Amygdala (tissue), 56 donors: ENCODE results near the gene REX1BD.
"Not testable (repeated sequence)": the region's sequence is repeated elsewhere in the genome, so short reads cannot be mapped to it uniquely, and the experiment has no call there.

Experiments used
- DNase-seq, 56 donors: peaks; one replicate each; lab custom pipeline; 2025; lab: John Stamatoyannopoulos, UW

The REX1BD gene

DNA sequence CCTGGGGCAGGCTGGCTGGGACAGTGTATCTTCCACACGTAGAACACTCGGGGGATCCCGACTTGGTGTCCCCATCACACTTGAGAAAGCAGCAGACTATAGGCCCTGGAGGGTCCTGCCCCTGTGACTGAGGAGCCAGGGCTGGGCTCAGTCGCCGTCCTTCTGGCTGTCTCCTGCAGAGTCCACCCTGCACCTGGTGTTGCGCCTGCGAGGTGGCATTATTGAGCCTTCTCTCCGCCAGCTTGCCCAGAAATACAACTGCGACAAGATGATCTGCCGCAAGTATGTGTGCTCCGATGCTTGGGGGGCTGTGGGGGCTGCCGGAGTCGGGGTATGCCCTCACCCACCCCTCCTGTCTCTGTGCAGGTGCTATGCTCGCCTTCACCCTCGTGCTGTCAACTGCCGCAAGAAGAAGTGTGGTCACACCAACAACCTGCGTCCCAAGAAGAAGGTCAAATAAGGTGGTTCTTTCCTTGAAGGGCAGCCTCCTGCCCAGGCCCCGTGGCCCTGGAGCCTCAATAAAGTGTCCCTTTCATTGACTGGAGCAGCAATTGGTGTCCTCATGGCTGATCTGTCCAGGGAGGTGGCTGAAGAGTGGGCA lies 13.8 kb upstream of the REX1BD start:
- no peak for DNase-seq

DNA sequence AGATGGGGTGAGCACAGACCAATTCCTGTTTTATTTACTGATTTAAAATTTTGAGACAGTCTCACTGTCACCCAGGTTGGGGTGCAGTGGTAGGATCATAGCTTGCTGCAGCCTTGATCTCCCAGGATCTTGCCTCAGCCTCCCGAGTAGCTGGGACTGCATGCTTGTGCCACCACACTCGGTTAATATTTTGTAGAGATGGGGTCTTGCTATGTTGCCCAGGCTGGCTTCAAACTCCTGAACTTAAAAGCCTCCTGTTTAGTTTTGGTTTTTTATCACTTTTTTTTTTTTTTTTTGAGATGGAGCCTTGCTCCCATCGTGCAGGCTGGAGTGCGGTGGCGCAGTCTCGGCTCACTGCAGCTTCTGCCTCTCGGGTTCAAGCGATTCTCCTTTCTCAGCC lies 12.2 kb upstream of the REX1BD start:
- DNase-seq: no peak

DNA sequence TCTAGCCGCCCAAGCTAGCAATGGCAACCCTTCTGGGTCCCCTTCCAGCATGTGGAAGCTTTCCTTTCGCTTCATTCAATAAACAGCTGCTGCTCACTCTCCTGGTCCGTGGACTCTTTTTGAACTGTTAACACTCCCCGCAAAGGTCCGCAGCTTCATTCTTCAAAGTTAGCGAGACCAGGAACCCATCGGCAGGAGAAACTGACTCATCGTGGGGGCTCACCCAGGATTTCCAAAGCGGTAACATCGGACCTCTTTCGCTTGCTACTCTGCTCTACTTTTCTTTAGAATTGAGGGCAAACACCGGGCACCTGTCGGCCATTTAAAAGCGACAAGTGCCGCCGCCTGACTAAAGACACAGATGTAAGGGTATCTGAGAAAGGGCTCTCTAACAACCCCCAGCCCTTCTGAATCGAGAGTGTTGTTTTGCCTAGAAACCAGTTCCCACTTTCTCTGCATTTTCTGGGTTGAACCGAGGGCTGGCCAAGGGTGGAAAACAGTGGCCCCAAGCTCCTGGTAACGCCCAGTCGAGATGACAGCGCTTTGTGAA lies 11.2 kb upstream of the REX1BD start:
- DNase-seq: no peak

DNA sequence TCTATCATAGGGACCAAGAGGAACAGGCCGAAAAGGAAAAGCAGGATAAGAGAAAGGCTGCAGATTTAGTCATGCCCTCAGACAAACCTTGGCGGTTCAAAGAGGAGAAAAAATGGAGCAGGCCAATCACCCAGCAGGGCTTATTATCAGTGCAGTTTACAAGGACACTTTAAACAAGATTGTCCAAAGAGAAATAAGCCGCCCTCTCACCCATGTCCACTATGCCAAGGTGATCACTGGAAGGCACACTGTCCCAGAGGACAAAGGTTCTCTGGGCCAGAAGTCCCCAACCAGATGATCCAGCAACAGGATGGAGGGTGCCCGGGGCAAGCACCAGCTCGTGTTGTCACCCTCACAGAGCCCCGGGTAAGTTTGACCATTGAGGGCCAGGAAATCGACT lies 8.3 kb upstream of the REX1BD start:
- DNase-seq: no peak

DNA sequence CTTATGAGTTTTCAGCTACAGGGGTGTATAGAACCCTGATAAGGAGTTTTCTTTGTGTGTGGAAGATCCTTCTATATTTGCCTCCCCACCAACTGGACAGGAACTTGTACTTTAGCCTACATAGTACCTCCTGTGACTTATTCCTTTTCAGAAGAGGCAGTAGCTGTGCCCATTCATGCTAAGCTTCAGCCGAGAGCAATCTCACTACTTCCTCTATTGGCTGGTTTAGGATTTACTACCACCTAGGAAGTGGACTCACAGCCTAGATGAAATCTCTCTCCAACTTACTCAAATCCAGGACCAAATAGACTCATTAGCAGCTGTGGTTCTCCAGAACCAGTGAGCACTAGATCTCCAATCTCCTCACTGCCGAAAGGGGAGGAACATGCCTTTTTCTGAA lies 2.3 kb upstream of the REX1BD start:
- DNase-seq: peak in 1 of 56 donors; percentile 10

DNA sequence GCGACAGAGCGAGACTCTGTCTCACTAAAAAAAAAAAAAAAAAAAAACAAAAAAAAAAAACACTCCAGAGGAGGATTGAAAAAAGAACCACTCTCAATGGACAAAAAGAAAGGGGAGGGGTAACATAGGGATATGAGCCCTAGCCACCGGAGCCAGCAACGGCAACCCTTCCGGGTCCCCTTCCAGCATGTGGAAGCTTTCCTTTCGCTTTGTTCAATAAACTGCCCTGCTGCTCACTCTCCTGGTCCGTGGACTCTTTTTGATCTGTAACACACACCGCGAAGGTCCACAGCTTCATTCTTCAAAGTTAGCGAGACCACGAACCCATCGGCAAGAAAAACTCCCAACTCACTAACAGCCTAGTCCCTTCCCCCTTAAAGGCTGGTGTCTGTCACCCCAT lies 1.0 kb upstream of the REX1BD start:
- no peak for DNase-seq

DNA sequence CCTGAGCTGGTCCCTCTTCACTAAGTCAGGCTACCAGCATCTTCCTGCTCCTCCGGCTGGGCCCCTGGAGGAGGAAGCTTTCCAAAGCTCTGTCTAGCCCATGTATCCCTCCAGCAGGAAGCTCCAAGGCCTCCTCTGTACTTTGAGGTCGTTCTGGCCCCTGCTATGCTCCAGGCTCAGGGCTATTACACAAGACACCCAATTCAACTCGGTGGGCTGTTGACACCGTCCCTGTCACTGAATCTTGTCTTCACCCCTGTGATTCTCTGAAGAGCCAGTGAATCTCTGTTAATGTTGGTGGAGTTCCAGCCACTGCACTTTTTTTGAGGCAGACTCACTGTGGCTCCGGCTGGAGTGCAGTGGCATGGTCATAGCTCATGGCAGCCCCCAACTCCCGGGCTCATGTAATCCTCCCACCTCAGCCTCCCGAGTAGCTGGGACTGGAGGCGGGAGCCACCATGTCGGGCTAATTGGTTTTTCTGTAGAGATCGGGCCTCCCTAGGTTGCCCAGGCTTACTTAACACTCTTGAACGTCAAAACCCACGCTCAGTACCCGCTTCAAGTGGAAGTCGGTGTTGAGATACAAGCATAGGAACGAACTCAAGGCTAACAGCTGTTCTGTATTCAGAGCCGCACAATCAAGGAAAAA lies 512 bp upstream of the REX1BD start:
- DNase-seq: peak in 1 of 56 donors; percentile 9

DNA sequence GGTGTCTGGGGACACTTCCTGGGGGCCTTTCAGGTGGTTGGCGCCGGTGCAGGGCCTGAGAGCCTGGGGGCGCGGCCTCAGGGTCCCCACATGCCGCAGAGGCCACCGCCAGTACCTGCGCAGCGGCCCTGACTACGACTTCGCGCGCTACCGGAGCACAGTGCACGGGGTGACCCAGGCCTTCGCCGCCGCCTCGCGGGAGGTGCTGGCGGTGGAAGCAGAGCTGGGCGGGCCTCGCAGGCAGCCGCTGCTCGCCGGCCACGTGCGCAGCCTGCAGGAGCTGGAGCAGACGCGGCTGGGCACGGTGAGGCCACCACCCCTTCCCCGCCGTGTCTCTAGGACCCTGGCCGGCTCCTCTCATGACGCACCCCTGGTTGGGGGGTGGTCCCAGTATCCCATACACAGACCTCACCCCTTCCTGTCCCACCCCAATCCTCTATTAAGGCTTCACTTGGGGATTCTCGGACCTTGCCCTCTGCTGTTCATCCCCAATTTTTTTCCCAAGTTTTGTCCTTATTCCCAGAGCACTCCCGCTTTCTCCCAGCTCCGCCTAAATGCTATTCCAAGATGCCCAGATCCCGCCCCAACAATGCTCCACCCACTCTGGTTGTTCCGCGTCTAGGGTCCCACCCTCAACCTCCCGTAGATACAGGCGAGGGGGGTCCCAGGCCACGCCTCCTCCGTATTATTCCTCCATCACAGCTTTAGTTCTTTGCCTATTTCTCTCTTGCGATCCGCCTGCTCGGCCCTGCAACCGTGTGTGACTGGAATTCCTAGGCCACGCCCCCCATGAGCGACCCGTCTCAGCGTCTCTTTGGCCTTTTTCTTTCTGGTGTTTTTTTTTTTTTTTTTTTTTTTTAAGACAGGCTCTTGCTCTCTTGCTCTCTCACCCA lies 1.0 kb downstream of the REX1BD start:
- peak in 21 of 56 donors; percentile 3 to 69 (median 38) for DNase-seq

DNA sequence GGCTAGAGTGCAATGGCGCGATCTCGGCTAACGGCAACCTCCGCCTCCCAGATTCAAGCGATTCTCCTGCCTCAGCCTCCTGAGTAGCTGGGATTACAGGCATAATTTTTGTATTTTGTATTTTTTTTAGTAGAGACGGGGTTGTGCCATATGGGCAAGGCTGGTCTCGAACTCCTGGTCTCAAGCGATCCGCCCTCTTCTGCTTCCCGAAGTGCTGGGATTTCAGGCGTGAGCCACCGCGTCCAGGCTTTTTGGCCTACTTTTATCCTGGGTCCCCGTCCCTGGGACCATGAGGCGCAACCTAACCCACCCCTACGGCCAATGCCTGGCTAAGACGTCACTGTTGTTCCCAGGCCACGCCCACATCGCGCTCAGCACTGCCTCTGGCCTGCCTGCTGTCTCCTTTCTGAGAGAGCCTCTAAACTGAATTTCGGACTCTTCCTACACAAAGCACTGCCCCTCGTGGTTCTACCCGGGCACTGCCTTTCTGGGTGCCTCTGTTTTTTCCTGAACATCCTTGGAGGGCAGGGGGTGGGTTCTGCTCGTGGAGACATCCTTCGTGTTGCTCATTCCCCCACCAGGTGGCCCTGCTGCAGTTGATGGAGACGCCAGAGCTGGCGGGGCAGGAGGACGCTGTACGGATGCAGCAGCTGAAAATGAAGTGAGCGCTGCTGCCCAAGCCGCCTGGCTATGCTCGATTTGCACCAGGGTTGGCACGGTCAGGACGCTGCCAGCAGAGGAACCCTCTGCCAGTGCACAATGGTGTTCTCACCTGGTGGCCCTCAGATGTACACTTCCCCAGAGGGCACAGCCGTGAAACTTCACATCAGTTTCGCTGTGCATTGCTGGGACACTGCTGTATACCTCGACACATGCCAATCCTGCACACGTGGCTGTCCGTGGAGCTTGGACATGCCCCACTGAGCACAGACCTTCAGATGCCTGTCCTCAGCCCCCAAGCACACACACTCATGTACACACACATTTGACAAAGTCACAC lies 2.0 kb downstream of the REX1BD start:
- DNase-seq: peak in 54 of 56 donors; percentile 22 to 92 (median 70)

DNA sequence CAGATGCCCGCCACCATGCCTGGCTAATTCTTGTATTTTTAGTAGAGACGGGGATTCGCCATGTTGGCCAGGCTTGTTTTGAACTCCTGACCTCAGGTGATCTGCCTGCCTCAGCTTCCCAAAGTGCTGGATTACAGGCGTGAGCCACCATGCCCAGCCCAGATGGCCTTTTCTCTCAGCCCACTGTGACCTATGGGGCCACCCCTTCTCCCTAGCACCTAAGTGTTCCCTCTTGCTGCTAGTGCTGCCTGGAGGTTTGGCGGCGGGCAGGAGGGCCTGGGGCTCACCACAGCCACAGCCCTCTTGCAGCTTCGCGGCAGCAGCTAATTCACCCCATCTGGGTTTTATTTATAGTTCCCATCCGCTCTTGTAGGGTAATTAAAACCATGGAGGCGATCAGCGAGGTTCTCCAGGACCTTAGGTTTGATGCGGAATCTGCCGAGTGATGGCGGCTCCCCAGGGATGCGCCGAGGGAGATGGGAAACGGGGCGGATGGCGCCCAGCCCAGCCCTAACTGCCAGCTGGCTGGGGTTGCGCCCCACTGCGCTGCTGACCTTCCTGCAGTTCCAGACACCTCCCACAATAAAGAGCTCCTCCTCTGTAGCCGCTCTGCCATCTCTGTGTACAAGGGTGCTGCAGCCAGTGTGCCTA lies 3.3 kb downstream of the REX1BD start:
- DNase-seq: peak in 1 of 56 donors; percentile 18

DNA sequence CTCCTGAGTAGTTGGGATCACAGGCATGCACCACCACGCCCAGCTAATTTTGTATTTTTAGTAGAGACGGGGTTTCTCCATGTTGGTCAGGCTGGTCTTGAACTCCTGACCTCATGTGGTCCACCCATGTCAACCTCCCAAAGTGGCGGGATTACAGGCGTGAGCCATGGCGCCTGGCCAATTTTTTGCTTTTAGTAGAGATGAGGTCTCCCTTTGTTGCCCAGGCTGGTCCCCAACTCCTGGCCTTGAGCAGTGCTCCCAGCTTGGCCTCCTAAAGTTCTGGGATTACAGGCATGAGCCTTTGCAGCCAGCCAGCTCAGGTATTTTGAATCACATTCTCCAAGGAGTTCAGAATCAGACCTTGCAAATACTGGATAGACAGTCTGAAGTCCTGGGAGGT lies 4.1 kb downstream of the REX1BD start:
- not testable (repeated sequence) for DNase-seq

DNA sequence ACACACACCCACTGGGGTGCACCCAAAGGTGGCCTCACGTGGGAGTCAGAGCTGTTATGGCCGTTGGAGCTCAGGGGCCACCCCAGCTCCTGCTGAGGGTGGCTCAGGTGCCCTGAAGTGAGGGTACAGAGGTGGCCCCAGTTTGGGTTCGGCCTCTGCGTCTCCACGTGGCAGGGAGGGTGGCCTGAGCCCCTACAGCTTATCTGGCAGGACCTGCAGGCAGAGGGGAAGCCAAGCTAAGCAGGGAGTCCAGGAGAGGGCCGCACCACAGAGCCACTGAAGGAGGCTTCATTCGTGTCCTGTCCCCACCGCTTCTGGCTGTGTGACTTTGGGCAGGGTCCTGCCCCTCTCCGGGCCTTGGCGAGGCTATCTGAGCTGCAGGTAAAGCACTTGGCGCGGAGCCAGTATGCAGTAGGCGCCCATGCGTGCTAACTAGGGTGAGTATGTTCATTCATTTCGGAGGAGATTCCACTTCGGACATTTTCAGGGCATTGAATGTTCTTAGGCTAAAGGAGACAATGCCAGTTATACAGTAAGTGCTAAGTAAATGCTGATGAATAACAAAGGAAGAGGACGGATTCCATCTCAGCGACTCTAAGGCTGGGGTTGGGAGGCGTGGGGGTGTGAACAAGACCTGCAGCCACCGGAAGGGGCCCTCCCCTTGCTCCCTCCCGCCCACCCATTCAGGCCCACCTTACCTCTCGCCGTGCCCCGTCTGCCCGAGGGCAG lies 4.9 kb downstream of the REX1BD start:
- peak in 1 of 56 donors; percentile 24 for DNase-seq

DNA sequence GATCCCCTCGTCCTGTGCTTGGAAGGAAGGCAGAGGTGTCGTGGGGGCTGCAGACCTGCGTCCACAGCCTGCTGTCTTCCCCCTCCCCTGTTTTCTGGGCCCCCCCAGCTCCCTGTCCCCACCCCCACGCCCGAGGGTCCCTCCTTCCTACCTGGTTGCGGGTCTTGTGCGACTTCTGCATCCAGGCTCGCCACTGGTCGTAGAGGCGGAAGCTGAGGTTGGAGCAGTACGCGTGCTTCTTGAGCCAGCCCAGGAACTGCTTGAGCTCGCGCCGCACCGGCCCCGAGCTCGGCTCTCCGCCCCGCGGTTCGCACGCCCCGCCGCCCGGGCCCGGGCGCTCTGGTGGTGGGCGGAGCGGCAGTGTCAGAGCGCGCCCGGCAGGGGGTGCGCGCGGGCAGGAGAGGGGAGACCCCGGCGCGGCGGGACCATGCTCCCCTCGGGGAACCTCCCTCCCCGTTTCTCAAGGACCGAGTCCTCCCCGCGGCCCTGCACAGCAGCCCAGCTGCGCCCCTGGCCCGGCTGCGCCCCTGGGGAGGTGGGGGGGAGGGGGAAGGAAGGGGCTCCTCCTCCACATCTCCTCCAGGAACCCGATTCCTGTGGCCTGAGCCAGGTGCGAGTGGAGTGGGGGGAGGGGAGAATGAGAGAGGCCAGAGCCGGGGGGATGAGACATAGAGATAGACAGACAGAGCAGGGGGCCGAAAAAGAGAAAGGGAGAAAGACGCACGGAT lies 5.7 kb downstream of the REX1BD start:
- peak in 38 of 56 donors; percentile 4 to 66 (median 26) for DNase-seq

DNA sequence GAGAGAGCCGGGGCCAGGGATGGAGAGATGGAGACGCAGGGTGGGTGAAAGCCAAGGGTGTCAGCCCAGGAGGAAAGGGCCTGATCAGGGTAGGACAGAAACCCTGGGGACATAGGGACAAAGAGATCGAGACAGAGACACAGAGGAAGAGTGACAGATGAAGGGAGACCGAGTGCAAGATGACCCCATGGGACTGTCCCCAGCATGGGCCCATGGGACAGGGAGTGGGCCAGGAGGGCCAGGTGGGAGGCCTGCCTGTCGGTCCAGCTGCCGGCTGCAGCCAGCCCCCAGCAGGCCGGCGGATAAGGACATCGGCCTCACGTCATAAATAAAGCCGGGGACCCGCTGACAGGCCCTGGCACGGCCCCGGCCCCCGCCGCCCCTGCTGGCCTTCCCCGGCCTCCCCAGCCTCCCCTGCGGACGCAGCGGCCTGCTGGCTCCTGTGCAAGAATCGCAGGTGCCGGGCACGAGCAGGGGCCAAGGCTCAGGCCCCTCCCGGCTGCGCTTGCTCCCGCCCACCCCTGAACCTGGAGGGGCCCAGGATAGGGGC lies 6.3 kb downstream of the REX1BD start:
- no peak for DNase-seq

DNA sequence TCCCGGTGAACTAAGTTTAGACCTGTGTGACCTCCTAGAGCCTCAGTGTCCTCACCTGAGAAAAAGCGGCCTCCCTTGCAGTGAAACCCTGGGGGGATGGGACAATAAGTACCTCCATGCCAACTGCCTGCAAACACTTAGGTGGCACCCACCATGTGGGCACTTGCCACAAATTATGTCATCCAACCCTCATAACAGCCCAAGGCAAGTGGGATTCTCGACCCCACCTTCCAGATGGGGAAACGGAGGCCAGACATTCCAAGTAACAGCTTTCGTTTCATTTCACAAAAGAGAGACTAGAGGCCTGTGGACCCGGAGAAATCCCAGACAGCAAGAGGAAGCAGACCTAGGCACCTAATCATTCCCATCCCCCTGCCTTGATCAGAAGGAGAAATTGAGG lies 6.9 kb downstream of the REX1BD start:
- DNase-seq: no peak

DNA sequence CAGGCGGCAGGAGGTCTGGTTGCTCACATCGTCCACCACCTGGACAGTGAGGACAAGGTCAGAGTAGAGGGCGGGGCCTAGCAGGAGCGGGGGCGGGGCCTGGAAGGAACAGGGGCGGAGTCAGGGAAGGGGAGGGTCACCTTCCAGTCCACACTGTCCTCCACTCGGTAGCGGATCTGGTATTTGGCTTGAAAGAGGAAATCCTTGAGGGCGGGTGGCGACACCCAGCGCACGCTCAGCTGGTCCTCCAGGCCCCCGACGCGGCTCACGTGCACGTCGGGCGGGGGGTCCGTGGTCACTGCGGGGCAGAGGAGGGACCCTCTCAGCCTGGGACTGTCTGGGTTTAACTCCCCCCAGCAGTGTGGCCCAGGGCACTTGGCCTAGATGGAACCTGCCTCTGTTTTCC lies 8.2 kb downstream of the REX1BD start:
- peak in 2 of 56 donors; percentile 5 to 26 for DNase-seq

DNA sequence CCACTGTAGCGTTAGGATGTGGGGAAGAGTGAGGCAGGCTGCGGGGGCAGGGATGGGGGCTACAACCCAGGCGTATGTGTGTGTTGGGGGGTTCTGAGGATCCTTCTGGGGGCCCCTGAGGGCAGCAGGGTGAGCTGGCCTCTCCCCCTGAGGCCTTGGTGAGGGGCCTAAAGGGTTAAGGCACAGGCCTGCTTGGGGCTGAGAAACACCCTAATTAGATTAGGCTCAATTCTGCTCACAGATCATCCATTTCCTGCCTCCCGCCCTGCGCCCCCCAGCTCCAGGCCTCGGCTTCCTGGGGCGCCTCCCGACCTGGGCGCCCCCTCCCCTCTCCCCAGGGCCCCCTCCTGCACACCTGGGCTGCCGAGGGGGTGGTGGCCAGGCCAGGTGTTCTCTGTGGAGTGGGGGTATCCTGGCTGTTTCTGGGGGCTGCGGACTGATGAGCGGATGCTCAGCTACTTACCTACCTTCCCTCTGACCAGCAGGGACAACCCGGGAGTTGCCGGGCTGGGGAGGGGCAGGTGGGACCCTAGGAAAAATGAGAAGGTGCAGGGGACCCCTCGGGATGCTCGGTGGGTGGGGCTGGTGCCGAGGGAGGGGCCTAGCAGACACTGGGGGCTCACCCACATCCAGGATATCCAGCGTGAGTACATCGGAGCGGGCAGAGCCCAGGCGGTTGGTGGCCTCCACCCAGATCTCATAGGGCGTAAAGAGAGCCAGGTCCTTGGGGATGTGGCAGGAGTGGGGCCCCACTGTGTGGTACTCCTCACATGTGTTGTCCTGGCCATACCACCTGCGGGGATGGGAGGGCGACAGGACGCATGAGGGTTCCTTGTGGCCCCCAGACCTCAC lies 9.4 kb downstream of the REX1BD start:
- no peak for DNase-seq
